Liver (tissue), 9 donors: ENCODE results near the gene MAP4K4. TPM values are rescaled to one million over a fixed set of nuclear protein-coding genes. Genes with fewer than 3 reads are reported as not detected.

Source experiments
- DNase-seq: peaks from one replicate; pipeline ENCODE4 v3.0.0-alpha.2; 2017; ENCODE audit warnings: low spot score
- H3K27ac ChIP-seq, 2 donors: one replicate each; pipeline ENCODE4 v1.7.0; 2013; ENCODE audit warnings: inconsistent platforms in 2 of 2, low read length in 2 of 2, control low read depth in 1 of 2, low read depth in 1 of 2, mild to moderate bottlenecking in 1 of 2
- H3K27me3 ChIP-seq, 4 donors: one replicate each; pipeline versions ENCODE4 v1.6.1 to v1.7.0; 2013; ENCODE audit warnings: low read length in 3 of 4, inconsistent platforms in 1 of 4, mild to moderate bottlenecking in 1 of 4, moderate library complexity in 1 of 4; ENCODE audit not compliant: control insufficient read depth in 4 of 4, insufficient read depth in 4 of 4
- H3K36me3 ChIP-seq, 4 donors: one replicate each; pipeline versions ENCODE4 v1.6.1 to v1.7.0; 2013; ENCODE audit warnings: low read length in 3 of 4, mild to moderate bottlenecking in 3 of 4, low read depth in 1 of 4, moderate library complexity in 1 of 4; ENCODE audit not compliant: control insufficient read depth in 4 of 4, insufficient read depth in 3 of 4
- H3K4me1 ChIP-seq, 4 donors: one replicate each; pipeline versions ENCODE4 v1.6.1 to v1.7.0; 2013; ENCODE audit warnings: low read length in 3 of 4, mild to moderate bottlenecking in 3 of 4, moderate library complexity in 1 of 4; ENCODE audit not compliant: control insufficient read depth in 4 of 4, insufficient read depth in 4 of 4
- H3K4me3 ChIP-seq, 3 donors: one replicate each; pipeline versions ENCODE4 v1.6.1 to v1.7.0; 2013; ENCODE audit warnings: low read length in 3 of 3, control low read depth in 1 of 3, low read depth in 1 of 3, mild to moderate bottlenecking in 1 of 3
- H3K9ac ChIP-seq, 2 donors: one replicate each; pipeline ENCODE4 v1.7.0; 2013; ENCODE audit warnings: low read length in 2 of 2, mild to moderate bottlenecking in 2 of 2, moderate library complexity in 2 of 2, control low read depth in 1 of 2, low read depth in 1 of 2
- H3K9me3 ChIP-seq, 4 donors: one replicate each; pipeline versions ENCODE4 v1.6.1 to v1.7.0; 2013; ENCODE audit warnings: low read length in 3 of 4; ENCODE audit not compliant: control insufficient read depth in 4 of 4
- FOXA2 ChIP-seq: IDR thresholded peaks from 2 replicates; pipeline ENCODE4 v1.6.1; 2016; ENCODE audit warnings: antibody characterized with exemption
- HNF4G ChIP-seq: IDR thresholded peaks from 2 replicates; pipeline ENCODE4 v1.6.1; 2016; ENCODE audit warnings: antibody characterized with exemption
- NR2F2 ChIP-seq: IDR thresholded peaks from 2 replicates; pipeline ENCODE4 v1.6.1; 2016; ENCODE audit warnings: antibody characterized with exemption
- REST ChIP-seq: IDR thresholded peaks from 2 replicates; pipeline ENCODE4 v1.6.1; 2016; ENCODE audit warnings: antibody characterized with exemption, mild to moderate bottlenecking
- TAF1 ChIP-seq: conservative IDR thresholded peaks from 2 replicates; pipeline ENCODE4 v1.6.1; 2016; ENCODE audit warnings: antibody characterized with exemption, mild to moderate bottlenecking
- WGBS: extraction: QIAGEN DNeasy Blood & Tissue Kit; methylation state at CpG from one replicate; pipeline ENCODE4 v1.1.7; 2013; 5-methylcytosine and 5-hydroxymethylcytosine counted together
- polyA plus RNA-seq, 2 donors: library from polyadenylated mRNA; stranded (reverse) in 1 of 2; unstranded in 1 of 2; fragments of 200-250 nt in 1 of 2; fragments of >200 nt in 1 of 2; fragmentation: Nextera tagmentation in 1 of 2; extraction: Ambion mirVana in 1 of 2; gene quantifications; one replicate each; pipeline versions ENCODE4 v1.2.1 to v1.2.3, GENCODE V29; 2013 to 2015
- total RNA-seq, 2 donors: library from RNA; depleted of rRNA; stranded (reverse); fragments of >200 nt; gene quantifications; one replicate each; pipeline ENCODE4 v1.2.3, GENCODE V29; 2014
- TF ChIP-seq, protein P1 (sequence below): IDR thresholded peaks from 2 replicates; pipeline ENCODE4 v1.6.1; 2016; ENCODE audit warnings: antibody characterized with exemption
- TF ChIP-seq, protein P2 (sequence below): fragments of 150-350 bp; IDR thresholded peaks from 2 replicates; pipeline ENCODE4 v1.5.1; 2017; ENCODE audit warnings: improper control_type of control experiment, low read depth, low read length; ENCODE audit not compliant: missing input control
- donor health status: healthy.
- donor health status: healthy.
- donor health status: healthy.
- donor health status: healthy.
- donor health status: healthy.

MAP4K4 gene
- total and polyA plus RNA-seq, 4 donors: 9.1 to 40.0 (median 23.6) TPM

DNA sequence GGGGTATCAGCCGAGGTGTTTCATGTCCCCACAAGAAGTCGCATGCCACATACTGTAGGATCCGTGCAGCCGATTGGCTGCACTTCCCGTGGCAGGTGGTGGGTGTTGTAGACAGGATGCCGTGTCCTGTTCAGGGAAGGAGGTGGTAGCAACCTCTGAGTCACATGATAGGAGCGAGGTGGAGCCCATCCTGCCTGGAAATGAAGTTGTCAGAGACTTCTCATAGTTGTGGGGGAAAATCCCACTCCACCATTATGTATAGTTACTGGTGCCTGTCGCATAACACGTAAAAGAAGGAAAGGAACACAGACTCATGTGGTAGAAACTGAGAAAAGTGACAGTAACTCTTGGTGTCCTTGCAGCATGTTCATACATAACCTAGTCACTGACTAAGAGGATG is 202.9 kb downstream of the MAP4K4 start:
- Histone ChIP-seq H3K9ac (no peak overlapping the region), H3K4me1 (peaks cover 0 to 3% (median 0%) of the 10 kb centered on the region in 4 donors), H3K27me3 (no peaks in the 10 kb centered on the region), H3K4me3 (no peak overlapping the region), H3K36me3 (no peaks in the 10 kb centered on the region), H3K27ac (no peak overlapping the region), H3K9me3 (no peaks in the 10 kb centered on the region)
- TF ChIP-seq, protein P1, sequence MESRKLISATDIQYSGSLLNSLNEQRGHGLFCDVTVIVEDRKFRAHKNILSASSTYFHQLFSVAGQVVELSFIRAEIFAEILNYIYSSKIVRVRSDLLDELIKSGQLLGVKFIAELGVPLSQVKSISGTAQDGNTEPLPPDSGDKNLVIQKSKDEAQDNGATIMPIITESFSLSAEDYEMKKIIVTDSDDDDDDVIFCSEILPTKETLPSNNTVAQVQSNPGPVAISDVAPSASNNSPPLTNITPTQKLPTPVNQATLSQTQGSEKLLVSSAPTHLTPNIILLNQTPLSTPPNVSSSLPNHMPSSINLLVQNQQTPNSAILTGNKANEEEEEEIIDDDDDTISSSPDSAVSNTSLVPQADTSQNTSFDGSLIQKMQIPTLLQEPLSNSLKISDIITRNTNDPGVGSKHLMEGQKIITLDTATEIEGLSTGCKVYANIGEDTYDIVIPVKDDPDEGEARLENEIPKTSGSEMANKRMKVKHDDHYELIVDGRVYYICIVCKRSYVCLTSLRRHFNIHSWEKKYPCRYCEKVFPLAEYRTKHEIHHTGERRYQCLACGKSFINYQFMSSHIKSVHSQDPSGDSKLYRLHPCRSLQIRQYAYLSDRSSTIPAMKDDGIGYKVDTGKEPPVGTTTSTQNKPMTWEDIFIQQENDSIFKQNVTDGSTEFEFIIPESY: no peak
- 90% methylated on average over 9 of the region's 9 CpGs for WGBS
- DNase-seq: no peak

GRCh38 chr2:101901241-101901640 is 203.7 kb downstream of the MAP4K4 start:
- no peak overlapping the region for H3K4me3 ChIP-seq
- no peak for DNase-seq
- H3K9me3 ChIP-seq: peaks cover 0 to 5% (median 0%) of the 10 kb centered on the region in 4 donors
- H3K4me1 ChIP-seq: no peaks in the 10 kb centered on the region
- TF ChIP-seq, protein P1: no peak
- no peak for TF ChIP-seq REST
- TF ChIP-seq TAF1: no peak
- no peak for TF ChIP-seq HNF4G
- no peak for TF ChIP-seq FOXA2
- no peak for TF ChIP-seq NR2F2
- TF ChIP-seq, protein P2, sequence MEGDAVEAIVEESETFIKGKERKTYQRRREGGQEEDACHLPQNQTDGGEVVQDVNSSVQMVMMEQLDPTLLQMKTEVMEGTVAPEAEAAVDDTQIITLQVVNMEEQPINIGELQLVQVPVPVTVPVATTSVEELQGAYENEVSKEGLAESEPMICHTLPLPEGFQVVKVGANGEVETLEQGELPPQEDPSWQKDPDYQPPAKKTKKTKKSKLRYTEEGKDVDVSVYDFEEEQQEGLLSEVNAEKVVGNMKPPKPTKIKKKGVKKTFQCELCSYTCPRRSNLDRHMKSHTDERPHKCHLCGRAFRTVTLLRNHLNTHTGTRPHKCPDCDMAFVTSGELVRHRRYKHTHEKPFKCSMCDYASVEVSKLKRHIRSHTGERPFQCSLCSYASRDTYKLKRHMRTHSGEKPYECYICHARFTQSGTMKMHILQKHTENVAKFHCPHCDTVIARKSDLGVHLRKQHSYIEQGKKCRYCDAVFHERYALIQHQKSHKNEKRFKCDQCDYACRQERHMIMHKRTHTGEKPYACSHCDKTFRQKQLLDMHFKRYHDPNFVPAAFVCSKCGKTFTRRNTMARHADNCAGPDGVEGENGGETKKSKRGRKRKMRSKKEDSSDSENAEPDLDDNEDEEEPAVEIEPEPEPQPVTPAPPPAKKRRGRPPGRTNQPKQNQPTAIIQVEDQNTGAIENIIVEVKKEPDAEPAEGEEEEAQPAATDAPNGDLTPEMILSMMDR: no peak
- H3K27me3 ChIP-seq: no peaks in the 10 kb centered on the region
- H3K27ac ChIP-seq: no peak overlapping the region
- H3K36me3 ChIP-seq: no peaks in the 10 kb centered on the region
- no peak overlapping the region for H3K9ac ChIP-seq
- WGBS: 96% methylated on average over 2 of the region's 2 CpGs
